ENCODE measurements around the gene CACNA1I.

Gene CACNA1I

DNA sequence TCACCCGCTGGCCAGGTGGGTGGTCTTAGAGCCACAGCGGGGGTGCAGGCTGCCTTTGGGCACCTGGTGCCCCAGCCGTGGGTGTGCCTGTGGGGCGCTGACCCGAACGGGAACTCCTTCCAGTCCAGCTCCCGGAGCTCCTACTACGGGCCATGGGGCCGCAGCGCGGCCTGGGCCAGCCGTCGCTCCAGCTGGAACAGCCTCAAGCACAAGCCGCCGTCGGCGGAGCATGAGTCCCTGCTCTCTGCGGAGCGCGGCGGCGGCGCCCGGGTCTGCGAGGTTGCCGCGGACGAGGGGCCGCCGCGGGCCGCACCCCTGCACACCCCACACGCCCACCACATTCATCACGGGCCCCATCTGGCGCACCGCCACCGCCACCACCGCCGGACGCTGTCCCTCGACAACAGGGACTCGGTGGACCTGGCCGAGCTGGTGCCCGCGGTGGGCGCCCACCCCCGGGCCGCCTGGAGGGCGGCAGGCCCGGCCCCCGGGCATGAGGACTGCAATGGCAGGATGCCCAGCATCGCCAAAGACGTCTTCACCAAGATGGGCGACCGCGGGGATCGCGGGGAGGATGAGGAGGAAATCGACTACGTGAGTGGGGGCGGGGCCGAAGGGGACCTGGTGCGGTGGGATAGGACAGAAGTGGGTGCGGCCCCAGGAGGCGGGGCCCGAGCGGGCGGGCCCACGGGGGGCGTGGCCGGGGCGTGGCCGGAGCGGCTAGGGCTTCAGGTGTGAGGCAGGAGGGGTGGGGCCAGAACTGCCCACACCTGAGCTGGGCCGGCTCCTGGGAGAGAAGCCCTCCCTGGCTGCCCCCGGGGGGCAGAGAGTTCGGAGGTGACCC is 91.5 kb downstream of the CACNA1I start:
- in situ Hi-C loops (cut with HindIII; ENCODE audit: low sequenced_read_pairs): no loop called here

DNA sequence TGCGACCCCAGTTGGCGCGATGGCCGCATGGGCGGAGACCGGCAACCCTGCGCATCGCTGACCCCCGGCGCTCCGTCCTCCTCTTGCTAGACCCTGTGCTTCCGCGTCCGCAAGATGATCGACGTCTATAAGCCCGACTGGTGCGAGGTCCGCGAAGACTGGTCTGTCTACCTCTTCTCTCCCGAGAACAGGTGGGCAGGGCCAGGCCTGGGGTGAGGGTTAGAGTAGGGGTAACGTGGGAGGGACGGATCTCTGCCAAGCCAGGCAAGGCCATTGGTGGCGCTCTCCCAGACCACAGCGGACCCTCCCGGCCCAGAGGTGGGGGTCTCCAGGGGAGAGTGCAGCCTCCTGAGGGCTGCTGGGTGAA is 92.1 kb downstream of the CACNA1I start:
- in situ Hi-C loops (cut with HindIII; ENCODE audit: low sequenced_read_pairs): no loop called here

DNA sequence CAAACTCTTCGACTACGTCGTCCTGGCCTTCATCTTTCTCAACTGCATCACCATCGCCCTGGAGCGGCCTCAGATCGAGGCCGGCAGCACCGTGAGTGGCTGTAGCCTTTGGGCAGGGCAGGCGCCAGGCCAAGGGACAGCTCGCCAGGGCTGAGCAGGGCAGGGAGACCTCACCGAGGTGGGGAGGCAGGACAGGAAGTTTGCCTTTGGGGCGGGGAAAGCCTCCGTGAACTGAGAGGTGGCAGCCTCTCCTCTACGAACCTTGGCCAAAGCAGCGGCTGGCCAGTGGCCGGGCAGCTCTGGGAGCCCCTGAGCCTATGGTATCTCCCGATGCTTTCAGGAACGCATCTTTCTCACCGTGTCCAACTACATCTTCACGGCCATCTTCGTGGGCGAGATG is 93.2 kb downstream of the CACNA1I start:
- in situ Hi-C loops (cut with HindIII; ENCODE audit: low sequenced_read_pairs): no loop called here

DNA sequence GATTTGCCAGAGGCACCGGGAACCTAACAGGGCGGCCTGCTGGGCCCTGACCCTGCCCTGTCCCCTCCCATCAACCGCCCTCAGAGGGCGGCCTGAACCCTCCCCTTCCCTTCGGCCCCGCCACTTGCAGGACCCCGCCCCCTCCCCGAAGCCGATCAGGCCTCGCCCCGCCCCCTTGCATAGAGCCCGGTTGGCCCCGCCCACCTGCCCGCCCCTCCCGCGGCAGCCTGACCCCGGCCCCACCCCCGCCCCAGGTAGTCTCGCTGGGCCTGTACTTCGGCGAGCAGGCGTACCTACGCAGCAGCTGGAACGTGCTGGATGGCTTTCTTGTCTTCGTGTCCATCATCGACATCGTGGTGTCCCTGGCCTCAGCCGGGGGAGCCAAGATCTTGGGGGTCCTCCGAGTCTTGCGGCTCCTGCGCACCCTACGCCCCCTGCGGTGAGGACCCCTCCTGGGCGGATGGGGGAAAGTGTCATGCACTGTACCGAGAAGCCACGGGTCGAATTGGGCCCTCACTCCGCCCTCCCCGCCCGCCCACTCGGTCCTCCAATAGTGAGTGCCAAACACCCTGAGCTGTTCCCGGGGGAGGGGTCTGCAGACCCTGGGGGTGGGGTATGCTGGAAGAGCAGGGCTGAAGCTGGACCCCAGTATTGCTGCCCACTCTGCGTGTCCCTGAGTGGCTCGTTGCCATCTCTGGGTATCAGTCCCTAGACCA is 94.1 kb downstream of the CACNA1I start:
- in situ Hi-C loops (cut with HindIII; ENCODE audit: low sequenced_read_pairs): no loop called here

DNA sequence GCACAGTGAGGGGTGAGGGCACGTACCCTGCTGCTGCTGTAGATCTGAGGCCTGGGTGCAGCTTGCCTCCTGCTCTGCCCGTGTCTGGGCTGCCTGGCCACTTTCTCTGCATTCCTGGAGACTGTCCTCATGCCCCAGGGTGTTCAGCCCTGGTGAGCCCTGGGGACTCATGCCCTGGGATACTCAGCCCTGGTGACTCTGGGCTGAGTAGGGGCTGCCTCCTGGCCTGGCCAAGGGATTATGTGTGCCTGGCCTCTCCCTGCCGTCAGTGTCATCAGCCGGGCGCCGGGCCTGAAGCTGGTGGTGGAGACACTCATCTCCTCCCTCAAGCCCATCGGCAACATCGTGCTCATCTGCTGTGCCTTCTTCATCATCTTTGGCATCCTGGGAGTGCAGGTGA is 94.7 kb downstream of the CACNA1I start:
- in situ Hi-C loops (cut with HindIII; ENCODE audit: low sequenced_read_pairs): no loop called here

DNA sequence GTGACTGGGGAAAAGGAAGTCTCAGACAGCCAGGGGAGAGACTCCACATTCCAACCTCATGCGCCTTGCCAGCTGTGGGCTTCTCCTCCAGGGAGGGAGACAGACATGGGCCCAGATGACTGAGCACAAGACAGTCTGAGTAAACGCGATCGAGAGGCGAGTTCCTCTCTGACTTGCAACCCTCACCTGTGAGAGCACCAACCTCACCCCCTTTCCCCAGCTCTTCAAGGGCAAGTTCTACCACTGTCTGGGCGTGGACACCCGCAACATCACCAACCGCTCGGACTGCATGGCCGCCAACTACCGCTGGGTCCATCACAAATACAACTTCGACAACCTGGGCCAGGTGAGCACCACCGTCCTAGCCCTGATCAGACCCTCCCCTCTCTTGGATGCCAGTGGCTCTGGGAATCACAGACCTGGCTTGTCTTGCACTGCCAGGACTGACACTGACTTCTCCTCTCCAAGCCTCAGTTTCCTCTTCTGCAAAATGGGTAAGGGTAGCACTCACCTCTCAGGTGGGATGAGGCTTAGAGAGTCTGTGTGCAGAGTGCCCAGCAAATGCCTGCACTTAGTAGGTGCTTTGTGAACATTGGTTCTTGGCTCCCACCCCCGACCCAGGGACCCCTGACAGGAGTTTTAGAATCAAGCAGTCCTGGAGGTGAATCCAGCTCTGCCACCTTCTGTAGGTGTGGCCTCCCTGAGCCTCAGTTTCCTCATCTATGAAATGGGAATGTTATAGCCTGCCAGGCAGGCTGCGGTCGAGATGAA is 95.3 kb downstream of the CACNA1I start:
- in situ Hi-C loops (cut with HindIII; ENCODE audit: low sequenced_read_pairs): no loop called here

DNA sequence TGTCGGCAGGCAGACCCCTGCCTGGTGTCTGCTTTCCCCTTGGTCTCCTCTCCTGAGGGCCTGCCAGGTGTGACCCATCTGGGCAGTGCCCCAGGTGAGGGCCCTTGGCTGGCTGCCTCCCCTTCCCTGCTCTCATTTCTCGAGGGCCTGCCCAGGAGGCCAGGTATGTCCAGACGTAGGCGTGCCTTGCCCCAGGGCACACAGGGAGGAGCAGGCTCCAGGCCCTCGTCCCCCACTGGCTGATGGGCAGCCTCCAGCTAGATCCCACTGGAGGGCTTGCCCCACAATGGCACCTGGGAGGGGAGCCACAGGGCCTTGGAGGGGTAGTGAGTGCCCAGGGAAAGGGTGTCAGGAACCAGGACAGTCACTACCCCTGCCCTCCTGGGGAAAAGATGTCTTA is 95.9 kb downstream of the CACNA1I start:
- in situ Hi-C loops (cut with HindIII; ENCODE audit: low sequenced_read_pairs): no loop called here

DNA sequence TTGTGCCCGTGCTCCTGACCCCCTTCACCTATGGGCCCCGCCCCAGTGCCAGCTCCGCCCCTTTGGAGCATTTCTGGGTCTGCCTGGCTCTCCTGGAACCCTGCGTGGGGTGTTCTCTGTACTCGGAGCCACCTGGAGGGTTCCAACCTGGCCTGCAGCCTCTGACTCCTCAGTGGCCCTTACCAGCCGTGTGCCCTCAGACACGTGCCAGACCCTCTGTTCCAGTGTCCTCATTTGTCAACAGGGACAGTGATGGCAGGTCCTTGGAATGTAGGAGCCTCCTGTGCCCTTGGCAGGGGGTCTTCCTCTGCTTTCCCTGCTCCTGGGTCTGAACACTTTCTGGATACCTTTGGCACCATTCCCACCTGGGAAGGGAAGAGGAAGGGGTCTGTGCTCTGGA is 96.4 kb downstream of the CACNA1I start:
- in situ Hi-C loops (cut with HindIII; ENCODE audit: low sequenced_read_pairs): no loop called here

DNA sequence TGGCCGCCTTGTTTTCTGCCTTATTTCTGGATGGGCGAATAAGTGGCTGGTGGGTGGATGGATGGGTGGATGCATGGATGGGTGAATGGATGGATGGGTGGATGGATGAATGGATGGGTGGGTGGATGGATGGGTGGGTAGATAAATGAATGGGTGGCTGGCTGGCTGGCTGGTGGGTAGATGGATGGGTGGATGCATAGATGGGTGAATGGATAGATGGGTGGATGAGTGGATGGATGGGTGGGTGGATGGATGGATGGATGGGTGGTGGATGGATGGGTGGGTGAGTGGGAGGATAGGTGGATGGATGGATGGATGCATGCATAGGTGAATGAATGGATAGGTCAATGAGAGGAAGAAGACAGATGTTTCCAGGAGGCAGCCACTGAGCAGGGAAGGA is 98.9 kb downstream of the CACNA1I start:
- in situ Hi-C loops (cut with HindIII; ENCODE audit: low sequenced_read_pairs): no loop called here

DNA sequence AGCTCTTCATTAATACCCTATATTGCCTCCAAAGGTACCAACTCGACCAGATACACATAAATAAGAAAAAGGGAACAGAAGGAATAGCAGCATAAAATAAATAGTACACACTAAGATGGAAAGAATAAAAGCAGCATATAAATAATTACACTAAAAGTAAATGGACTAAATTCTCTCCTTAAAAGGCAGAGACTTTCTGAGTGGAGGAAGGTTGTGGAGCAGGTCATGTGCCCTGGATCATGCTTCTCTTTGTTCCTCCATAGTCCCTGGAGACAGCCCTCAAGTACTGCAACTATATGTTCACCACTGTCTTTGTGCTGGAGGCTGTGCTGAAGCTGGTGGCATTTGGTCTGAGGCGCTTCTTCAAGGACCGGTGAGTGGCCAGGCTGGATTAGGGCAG is 101.4 kb downstream of the CACNA1I start:
- in situ Hi-C loops (cut with HindIII; ENCODE audit: low sequenced_read_pairs): no loop called here

DNA sequence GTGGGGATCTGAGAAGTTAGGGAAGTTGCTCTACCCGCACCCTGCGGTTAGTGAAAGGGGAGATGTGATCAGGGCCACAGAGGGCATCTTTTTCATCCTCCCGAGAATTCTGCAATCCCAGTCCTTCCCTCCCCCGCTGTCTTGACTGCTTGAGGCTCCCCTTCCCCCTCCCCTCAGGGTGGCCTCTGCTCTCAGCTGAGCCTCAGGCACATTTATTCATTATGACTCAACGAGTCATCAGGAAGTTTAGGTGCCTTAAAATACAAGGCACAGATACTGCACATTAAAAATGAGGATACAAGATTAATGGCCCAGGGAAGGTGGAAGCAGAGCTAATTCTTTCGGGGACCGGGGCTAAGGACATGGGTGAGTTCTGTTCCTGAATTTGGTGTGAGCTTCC is 104.0 kb downstream of the CACNA1I start:
- in situ Hi-C loops (cut with HindIII; ENCODE audit: low sequenced_read_pairs): no loop called here

DNA sequence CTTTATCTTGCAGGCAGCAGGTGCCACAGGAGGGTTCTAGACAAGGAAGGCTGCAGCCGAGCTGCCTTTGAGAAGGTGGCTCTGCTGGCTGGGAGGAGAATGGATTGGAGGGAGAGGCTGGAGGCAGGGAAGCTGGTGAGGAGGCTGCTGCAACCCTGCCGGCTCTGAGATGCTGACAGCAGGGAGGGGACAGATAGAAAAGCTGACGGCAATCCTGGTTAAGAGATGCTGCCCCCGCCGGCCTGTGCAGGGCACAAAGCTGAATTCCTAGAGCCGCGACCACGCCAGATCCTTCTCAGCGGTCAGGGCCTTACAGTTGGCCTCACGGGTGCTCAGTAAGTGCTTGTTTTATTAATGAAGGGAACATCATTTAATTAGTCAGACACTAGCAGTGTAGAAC is 105.4 kb downstream of the CACNA1I start:
- in situ Hi-C loops (cut with HindIII; ENCODE audit: low sequenced_read_pairs): no loop called here

DNA sequence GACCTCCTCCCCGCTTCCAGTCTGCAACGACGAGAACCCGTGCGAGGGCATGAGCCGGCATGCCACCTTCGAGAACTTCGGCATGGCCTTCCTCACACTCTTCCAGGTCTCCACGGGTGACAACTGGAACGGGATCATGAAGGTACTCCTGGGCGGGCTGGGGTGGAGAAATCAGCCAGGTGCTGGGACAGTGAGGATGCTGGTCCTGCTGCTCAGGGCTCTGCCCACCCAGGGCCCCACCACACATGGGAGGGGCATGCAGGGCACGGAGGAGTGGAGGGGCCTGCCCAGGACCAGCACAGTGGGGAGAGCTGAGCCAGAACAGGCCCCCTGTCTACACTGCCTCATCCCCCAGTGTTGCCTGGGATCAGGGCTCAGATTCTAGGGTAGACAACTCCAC is 107.4 kb downstream of the CACNA1I start:
- in situ Hi-C loops (cut with HindIII; ENCODE audit: low sequenced_read_pairs): no loop called here

DNA sequence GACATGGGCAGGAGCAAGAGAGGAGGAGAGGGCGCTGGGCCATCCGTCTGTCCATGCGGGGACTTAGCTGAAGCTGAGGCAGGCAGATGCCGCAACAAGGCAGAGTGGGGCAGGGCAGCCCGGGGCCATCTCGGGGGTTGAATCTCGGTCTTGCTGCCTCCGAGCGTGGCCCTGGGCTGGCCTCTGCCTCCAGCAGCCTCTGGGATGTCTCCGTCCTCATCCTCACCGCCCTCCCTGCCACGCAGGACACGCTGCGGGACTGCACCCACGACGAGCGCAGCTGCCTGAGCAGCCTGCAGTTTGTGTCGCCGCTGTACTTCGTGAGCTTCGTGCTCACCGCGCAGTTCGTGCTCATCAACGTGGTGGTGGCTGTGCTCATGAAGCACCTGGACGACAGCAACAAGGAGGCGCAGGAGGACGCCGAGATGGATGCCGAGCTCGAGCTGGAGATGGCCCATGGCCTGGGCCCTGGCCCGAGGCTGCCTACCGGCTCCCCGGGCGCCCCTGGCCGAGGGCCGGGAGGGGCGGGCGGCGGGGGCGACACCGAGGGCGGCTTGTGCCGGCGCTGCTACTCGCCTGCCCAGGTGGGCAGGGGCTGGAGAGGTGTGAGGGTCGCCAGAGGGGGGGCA is 108.4 kb downstream of the CACNA1I start:
- in situ Hi-C loops (cut with HindIII; ENCODE audit: low sequenced_read_pairs): no loop called here

DNA sequence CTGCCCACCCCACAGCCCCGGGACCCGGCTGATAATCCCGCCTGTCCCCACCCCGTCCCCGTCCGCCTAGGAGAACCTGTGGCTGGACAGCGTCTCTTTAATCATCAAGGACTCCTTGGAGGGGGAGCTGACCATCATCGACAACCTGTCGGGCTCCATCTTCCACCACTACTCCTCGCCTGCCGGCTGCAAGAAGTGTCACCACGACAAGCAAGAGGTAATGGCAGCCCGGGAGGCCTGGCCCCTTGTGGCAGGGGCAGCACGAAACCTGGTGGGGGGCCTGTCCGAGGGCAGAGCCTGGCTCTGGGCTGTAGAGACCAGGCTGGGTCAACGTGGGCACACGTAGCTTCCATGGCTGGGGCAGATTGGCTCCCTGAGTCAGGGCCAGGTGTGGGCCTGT is 109.1 kb downstream of the CACNA1I start:
- in situ Hi-C loops (cut with HindIII; ENCODE audit: low sequenced_read_pairs): no loop called here

DNA sequence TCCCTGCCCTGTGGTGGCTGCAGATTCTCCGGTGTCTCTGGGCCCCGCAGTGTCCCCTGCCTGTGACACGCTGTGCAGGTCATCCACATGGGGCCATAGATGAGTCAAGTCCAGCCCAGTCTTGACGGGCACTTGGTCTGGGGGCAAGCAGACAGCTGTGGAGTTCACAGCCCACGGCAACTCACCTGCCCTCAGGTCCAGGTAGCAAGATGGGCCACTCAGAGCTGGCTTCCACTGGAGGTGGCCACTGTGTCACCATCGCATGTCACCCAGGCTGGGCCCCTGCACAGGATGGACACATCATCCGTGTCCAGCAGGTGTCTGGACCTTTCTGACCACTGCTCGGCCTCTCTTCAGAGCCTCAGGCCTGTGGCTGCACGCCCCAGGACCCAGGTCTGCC is 109.9 kb downstream of the CACNA1I start:
- in situ Hi-C loops (cut with HindIII; ENCODE audit: low sequenced_read_pairs): no loop called here

DNA sequence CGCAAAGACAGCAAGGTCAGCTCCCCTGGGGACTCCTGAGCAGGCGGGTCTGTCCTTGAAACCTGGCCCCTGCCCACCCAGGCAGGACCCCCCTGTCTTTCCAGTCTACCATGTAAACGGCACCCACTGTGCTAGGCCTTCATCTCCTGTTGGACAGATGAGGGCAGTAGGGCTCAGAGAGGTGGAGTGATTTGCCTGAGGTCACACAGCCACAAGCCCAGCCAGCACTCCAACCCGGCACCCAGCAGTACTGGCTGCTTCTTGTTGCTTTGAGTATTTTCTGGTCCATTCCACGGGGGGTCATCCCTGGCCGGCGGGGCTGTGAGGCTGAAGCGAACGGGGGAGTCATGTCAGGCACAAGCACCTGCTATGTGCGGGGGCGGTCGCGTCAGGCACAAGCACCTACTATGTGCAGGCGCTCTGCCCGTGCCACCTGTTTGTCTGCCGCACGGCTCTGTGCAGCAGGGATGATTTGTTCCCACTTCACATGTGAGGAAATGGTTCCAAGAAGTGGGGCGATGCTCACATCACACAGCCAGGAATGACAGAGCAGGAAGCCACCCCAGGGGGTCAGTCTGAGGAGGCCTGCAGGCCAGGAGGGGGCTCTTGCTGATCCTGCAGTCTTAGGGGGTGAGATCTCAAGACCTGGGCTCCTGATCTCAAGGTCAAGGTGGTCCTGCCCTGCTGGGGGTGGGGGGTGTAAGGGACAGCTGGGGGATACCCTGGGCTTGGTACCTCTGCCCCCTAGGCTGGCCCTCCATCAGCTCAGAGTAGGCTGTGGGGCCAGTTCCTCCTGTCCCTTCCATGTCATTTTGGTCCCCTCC is 110.7 kb downstream of the CACNA1I start:
- in situ Hi-C loops (cut with HindIII; ENCODE audit: low sequenced_read_pairs): no loop called here

DNA sequence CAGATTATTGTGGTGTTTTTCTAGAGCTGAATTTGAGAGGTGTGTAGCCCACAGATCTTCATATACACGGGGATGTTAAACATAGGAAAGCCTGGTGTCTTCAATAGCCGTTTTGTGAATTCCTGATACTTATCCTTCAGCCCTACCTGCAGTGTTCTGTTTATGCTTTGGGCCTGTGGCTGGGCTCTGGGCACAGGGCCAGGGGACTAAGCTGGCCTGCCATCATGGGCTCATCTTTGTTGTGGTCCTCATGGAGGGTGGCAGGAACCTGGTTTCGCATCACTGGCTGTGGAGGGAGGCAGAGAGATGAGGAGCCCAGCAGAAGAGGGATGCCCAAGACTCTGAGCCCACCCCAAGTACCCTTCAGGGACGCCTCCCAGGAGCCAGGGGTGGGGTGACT is 112.4 kb downstream of the CACNA1I start:
- in situ Hi-C loops (cut with HindIII; ENCODE audit: low sequenced_read_pairs): no loop called here

DNA sequence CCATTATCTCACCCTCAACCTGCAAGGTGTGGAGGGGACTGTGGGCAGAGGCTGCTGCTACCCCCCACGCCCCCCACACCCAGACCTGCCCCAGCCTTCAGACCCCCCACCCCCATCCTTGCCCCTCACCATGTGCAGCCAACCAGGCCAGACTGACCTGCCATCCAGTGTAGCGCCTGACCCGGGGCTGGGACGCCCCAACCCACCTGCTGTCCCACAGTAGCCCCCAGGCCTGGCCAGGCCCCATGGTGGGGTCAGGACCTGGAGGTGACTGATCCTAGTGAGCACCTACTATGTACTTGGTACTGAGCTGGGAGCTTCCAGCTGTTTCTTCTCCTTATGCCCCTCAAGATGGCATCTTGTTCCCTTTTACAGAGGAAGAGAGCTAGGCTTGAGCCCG is 113.1 kb downstream of the CACNA1I start:
- in situ Hi-C loops (cut with HindIII; ENCODE audit: low sequenced_read_pairs): no loop called here

DNA sequence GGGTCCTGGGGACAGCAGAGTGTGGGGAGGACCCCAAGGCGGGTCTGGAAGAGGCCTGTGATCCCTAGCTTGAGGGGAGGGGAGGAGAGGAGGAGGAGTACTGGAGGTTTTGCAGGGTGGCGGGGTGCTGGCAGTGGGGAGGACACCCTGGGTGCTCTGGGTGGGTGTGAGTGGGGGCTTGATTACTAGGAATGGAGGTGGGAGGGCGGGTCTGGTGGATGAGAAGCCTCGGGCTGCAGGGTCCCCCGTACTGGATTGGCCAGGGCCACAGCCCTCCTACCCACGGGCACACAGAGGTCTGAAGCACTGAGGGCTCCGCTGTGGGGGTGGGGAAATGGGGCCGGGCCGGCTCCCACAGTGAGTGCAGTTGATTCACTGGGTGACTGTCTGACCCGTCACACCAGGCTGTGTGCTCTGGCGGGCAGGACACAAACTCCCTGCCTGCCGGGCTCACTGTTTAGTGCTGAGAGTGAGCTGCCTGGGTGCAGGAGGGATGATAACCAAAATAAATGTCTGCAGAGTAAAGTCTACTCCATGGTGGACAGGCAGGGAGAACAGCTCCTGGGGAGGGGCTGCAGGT is 114.2 kb downstream of the CACNA1I start:
- in situ Hi-C loops (cut with HindIII; ENCODE audit: low sequenced_read_pairs): no loop called here
